Loucy (cell line): ENCODE measurements around the gene STX19.
A peak's percentile ranks its signal among the peaks of the same experiment; 100 is the strongest.

Experiments
- H2AFZ ChIP-seq: fragments of 200-600 bp; sonication (generic); 2 replicates; pipeline ENCODE4 v1.6.0; 2016; ENCODE audit warnings: antibody characterized with exemption, mild to moderate bottlenecking, low read length, moderate library complexity
- H3F3A ChIP-seq: fragments of 200-600 bp; 2 replicates; pipeline ENCODE4 v1.6.0; 2016; ENCODE audit warnings: antibody characterized with exemption, low read depth, mild to moderate bottlenecking
- H3K27me3 ChIP-seq: fragments of 200-600 bp; sonication (generic); 2 replicates; pipeline ENCODE4 v1.6.1; 2014; ENCODE audit warnings: low read length, mild to moderate bottlenecking; ENCODE audit not compliant: insufficient read depth, poor library complexity, severe bottlenecking
- H3K36me3 ChIP-seq: fragments of 200-600 bp; sonication (generic); 2 replicates; pipeline ENCODE4 v1.6.1; 2016; ENCODE audit warnings: low read length; ENCODE audit not compliant: insufficient read depth
- H3K4me1 ChIP-seq: fragments of 200-600 bp; sonication (generic); 2 replicates; pipeline ENCODE4 v1.5.1; 2014; ENCODE audit warnings: low read length, mild to moderate bottlenecking; ENCODE audit not compliant: insufficient read depth, poor library complexity, severe bottlenecking
- H3K4me2 ChIP-seq: fragments of 200-600 bp; sonication (generic); 2 replicates; pipeline ENCODE4 v1.6.0; 2014; ENCODE audit warnings: antibody characterized with exemption, low read length, low read depth, mild to moderate bottlenecking; ENCODE audit not compliant: poor library complexity, severe bottlenecking
- H3K4me3 ChIP-seq: fragments of 200-600 bp; sonication (generic); 2 replicates; pipeline ENCODE4 v1.5.1; 2014; ENCODE audit warnings: low read length, mild to moderate bottlenecking, mixed read lengths; ENCODE audit not compliant: poor library complexity, severe bottlenecking
- H3K79me2 ChIP-seq: fragments of 200-600 bp; sonication (generic); 2 replicates; pipeline ENCODE4 v1.6.1; 2014; ENCODE audit warnings: low read length; ENCODE audit not compliant: insufficient read depth
- H3K9ac ChIP-seq: fragments of 200-600 bp; sonication (generic); 2 replicates; pipeline ENCODE4 v1.6.0; 2014; ENCODE audit warnings: mild to moderate bottlenecking, low read depth, low read length, moderate library complexity; ENCODE audit not compliant: poor library complexity, severe bottlenecking
- H3K9me2 ChIP-seq: fragments of 200-600 bp; sonication (generic); replicated peaks from 2 replicates; pipeline ENCODE4 v1.6.1; 2016; ENCODE audit warnings: low read depth, low read length, mixed read lengths
- H3K9me3 ChIP-seq: fragments of 200-600 bp; sonication (generic); 2 replicates; pipeline ENCODE4 v1.6.1; 2014; ENCODE audit warnings: mild to moderate bottlenecking, antibody characterized with exemption, low read length, low read depth; ENCODE audit not compliant: insufficient read depth
- H4K20me1 ChIP-seq: fragments of 200-600 bp; sonication (generic); 2 replicates; pipeline ENCODE4 v1.6.0; 2014; ENCODE audit warnings: antibody characterized with exemption, low read length, mild to moderate bottlenecking; ENCODE audit not compliant: insufficient read depth, poor library complexity, severe bottlenecking
- EZH2phosphoT487 ChIP-seq: fragments of 200-600 bp; IDR thresholded peaks from 2 replicates; pipeline ENCODE4 v1.6.1; 2018; ENCODE audit warnings: antibody characterized with exemption, mild to moderate bottlenecking, moderate library complexity, borderline replicate concordance
- TF ChIP-seq, protein P1 (sequence below): fragments of 200-600 bp; sonication (generic); conservative IDR thresholded peaks from 2 replicates; pipeline ENCODE4 v1.5.1; 2014; ENCODE audit warnings: mild to moderate bottlenecking, antibody characterized with exemption, low read length

The STX19 gene, protein sequence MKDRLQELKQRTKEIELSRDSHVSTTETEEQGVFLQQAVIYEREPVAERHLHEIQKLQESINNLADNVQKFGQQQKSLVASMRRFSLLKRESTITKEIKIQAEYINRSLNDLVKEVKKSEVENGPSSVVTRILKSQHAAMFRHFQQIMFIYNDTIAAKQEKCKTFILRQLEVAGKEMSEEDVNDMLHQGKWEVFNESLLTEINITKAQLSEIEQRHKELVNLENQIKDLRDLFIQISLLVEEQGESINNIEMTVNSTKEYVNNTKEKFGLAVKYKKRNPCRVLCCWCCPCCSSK

DNA sequence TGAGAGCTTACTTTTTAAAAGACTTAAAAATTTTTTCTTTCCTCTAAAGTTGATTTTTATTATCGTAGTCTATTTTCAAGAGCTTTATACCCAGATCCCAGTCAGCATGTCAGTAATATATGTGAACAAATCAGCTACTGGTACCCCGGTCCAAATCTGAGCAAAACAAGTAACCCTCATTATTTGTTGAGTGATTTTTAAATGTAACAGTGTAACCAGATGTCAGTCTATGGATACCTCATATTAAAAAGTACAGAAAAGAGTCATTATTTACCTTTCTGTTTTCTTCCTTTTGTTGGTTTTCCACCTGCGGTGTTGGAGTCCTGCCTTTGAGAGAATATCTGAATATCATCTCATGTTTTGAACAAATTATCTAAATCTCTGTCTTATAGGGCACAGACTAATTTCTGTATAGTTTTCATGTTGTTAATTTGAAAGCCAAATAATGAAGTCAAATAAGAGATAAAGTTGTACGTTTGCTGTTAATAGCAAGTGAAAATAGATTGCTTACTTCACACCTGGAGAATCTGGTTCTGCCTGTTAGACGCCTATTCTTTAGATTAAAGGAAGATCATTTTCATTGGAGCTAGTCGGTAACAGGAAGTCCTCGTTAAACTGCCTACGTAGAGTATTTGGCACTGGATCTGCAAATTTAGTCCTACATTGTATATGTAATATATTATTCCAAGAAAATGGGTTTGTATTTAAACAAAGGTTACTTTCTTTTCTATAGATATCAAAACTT lies at the start of gene STX19:
Gene STX19, minus strand, starts transcription at position 505 of the 745 bp plus-strand sequence. CDS start 13,328 bp downstream, outside the sequence.
- H3K36me3 ChIP-seq, result no peaks in the 10 kb centered on the region
- H3F3A ChIP-seq, result no peaks in the 10 kb centered on the region
- no peaks in the 10 kb centered on the region for H4K20me1 ChIP-seq
- no peaks in the 10 kb centered on the region for H3K4me1 ChIP-seq
- H3K9ac ChIP-seq, result no peak within 1 kb of the TSS
- H3K79me2 ChIP-seq, result no peaks in the 10 kb centered on the region
- H3K9me2 ChIP-seq, result no peaks in the 10 kb centered on the region
- H3K9me3 ChIP-seq, result no peaks in the 10 kb centered on the region
- H3K4me3 ChIP-seq, result no peak within 1 kb of the TSS
- H2AFZ ChIP-seq, result no peak within 1 kb of the TSS
- TF ChIP-seq, protein P1, sequence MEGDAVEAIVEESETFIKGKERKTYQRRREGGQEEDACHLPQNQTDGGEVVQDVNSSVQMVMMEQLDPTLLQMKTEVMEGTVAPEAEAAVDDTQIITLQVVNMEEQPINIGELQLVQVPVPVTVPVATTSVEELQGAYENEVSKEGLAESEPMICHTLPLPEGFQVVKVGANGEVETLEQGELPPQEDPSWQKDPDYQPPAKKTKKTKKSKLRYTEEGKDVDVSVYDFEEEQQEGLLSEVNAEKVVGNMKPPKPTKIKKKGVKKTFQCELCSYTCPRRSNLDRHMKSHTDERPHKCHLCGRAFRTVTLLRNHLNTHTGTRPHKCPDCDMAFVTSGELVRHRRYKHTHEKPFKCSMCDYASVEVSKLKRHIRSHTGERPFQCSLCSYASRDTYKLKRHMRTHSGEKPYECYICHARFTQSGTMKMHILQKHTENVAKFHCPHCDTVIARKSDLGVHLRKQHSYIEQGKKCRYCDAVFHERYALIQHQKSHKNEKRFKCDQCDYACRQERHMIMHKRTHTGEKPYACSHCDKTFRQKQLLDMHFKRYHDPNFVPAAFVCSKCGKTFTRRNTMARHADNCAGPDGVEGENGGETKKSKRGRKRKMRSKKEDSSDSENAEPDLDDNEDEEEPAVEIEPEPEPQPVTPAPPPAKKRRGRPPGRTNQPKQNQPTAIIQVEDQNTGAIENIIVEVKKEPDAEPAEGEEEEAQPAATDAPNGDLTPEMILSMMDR, result no peak
- TF ChIP-seq EZH2phosphoT487, result no peak
- no peaks in the 10 kb centered on the region for H3K27me3 ChIP-seq
- H3K4me2 ChIP-seq, result no peak within 1 kb of the TSS

DNA sequence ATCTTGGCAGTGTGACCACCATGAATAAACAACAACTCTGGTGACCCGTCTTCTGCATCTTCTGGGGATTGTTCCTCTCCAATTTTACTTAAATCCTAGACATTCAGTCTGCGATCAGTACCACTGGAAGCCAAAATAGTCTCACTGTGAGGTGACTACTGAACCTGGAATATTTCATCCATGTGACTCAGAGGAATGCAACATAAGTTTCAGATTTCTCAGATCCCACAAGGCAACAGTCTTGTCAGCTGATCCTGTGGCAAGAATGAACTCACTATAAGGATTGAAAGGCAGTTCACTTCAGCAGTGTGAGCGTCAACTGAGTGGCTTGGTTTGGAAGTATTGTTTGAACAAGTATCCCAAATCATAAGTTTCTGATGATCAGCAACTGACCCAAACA lies 47.7 kb upstream of the STX19 start:
- no peaks in the 10 kb centered on the region for H3F3A ChIP-seq
- H3K79me2 ChIP-seq, result 0 out of 2 replicates have a peak, but pooled peaks cover 7% of the 10 kb centered on the region
- TF ChIP-seq, protein P1, result no peak
- no peak for TF ChIP-seq EZH2phosphoT487
- H3K9me2 ChIP-seq, result no peaks in the 10 kb centered on the region
- H3K4me3 ChIP-seq, result no peak overlapping the region
- no peaks in the 10 kb centered on the region for H3K27me3 ChIP-seq
- H3K4me1 ChIP-seq, result peaks cover 11% of the 10 kb centered on the region
- H3K9me3 ChIP-seq, result no peaks in the 10 kb centered on the region
- H2AFZ ChIP-seq, result no peak overlapping the region
- no peak overlapping the region for H3K9ac ChIP-seq
- H3K36me3 ChIP-seq, result peaks cover 5% of the 10 kb centered on the region; the same call in 1 of the 2 replicates
- H3K4me2 ChIP-seq, result no peak overlapping the region
- no peaks in the 10 kb centered on the region for H4K20me1 ChIP-seq

GRCh38 chr3:94071713-94072284 lies 43.4 kb upstream of the STX19 start:
- no peaks in the 10 kb centered on the region for H3K27me3 ChIP-seq
- no peaks in the 10 kb centered on the region for H3K9me2 ChIP-seq
- peaks cover 13% of the 10 kb centered on the region for H3K4me1 ChIP-seq
- no peak overlapping the region for H3K4me3 ChIP-seq
- H3K79me2 ChIP-seq, result peaks cover 11% of the 10 kb centered on the region; the same call in 1 of the 2 replicates
- H3F3A ChIP-seq, result no peaks in the 10 kb centered on the region
- no peaks in the 10 kb centered on the region; the same call in 1 of the 2 replicates for H3K9me3 ChIP-seq
- TF ChIP-seq EZH2phosphoT487, result no peak
- TF ChIP-seq, protein P1, result no peak
- peak overlapping the region; percentile 36 for H3K4me2 ChIP-seq
- H3K9ac ChIP-seq, result no peak overlapping the region
- peaks cover 14% of the 10 kb centered on the region for H4K20me1 ChIP-seq
- no peak overlapping the region for H2AFZ ChIP-seq
- peaks cover 8% of the 10 kb centered on the region; the same call in 1 of the 2 replicates for H3K36me3 ChIP-seq
